H1 (cell line): ENCODE measurements around the gene KHDC1L. TPM values are rescaled to one million over a fixed set of nuclear protein-coding genes. Genes with fewer than 3 reads are reported as not detected.

Source experiments
- CTCF ChIA-PET: fragments of 300-600 bp; sonication (Branson Sonifier 250); formaldehyde crosslinking; loops from one replicate; lab custom pipeline; 2021; ENCODE audit not compliant: partially characterized antibody; lab: Charles Lee
- POLR2A ChIA-PET: fragments of 300-600 bp; sonication (Branson Sonifier 250); formaldehyde crosslinking; loops from one replicate; lab custom pipeline; 2021; ENCODE audit warnings: inconsistent platforms; ENCODE audit not compliant: partially characterized antibody; lab: Charles Lee
- DNase-seq, 2 experiments: peaks; one replicate each; pipeline versions ENCODE4 v3.0.0 to v3.0.0-alpha.2; 2010 to 2022; ENCODE audit warnings: low spot score in 2 of 2, low read depth in 1 of 2, mixed read lengths in 1 of 2
- FAIRE-seq: peaks from 2 replicates; lab custom pipeline; 2011; peaks lifted over from hg19 to GRCh38; lab: Jason Lieb, UNC
- H2AFZ ChIP-seq: 2 replicates; pipeline ENCODE4 v1.8.1; 2012; ENCODE audit warnings: low read length, inconsistent platforms
- H2AK5ac ChIP-seq: 2 replicates; pipeline ENCODE4 v1.6.1; 2013; ENCODE audit warnings: low read depth, low read length
- H2BK120ac ChIP-seq: replicated peaks from 2 replicates; pipeline ENCODE3; 2013; ENCODE audit warnings: low read depth, low read length, inconsistent platforms
- H2BK12ac ChIP-seq: 2 replicates; pipeline ENCODE4 v1.6.1; 2013; ENCODE audit warnings: low read depth, low read length
- H2BK15ac ChIP-seq: 2 replicates; pipeline ENCODE4 v1.6.1; 2013; ENCODE audit warnings: low read length
- H2BK20ac ChIP-seq: 2 replicates; pipeline ENCODE4 v1.6.1; 2013; ENCODE audit warnings: low read length
- H2BK5ac ChIP-seq: 2 replicates; pipeline ENCODE4 v1.6.1; 2013; ENCODE audit warnings: low read depth, low read length
- H3K14ac ChIP-seq: 2 replicates; pipeline ENCODE4 v1.6.1; 2013; ENCODE audit warnings: inconsistent platforms; ENCODE audit not compliant: insufficient read length
- H3K18ac ChIP-seq: 2 replicates; pipeline ENCODE4 v1.6.1; 2013; ENCODE audit warnings: low read length; ENCODE audit errors: extremely low read depth
- H3K23ac ChIP-seq: 2 replicates; pipeline ENCODE4 v1.6.1; 2013; ENCODE audit warnings: inconsistent platforms; ENCODE audit not compliant: insufficient read length
- H3K23me2 ChIP-seq: 2 replicates; pipeline ENCODE4 v1.6.1; 2013; ENCODE audit warnings: low read depth, low read length
- H3K27ac ChIP-seq: 2 replicates; pipeline ENCODE4 v1.6.1; 2011; ENCODE audit warnings: low read depth, low read length, inconsistent platforms
- H3K27me3 ChIP-seq, 4 experiments: replicated peaks in 1 of 4; 1 replicate in 1 of 4; 2 replicates in 3 of 4; pipeline versions ENCODE4 v1.6.1 to v1.8.1; 2011 to 2013; ENCODE audit warnings: low read length in 3 of 4, mild to moderate bottlenecking in 3 of 4, inconsistent platforms in 2 of 4, mixed read lengths in 2 of 4, moderate library complexity in 1 of 4; ENCODE audit not compliant: control insufficient read depth in 3 of 4, insufficient read depth in 3 of 4; ENCODE audit errors: extremely low read depth in 1 of 4
- H3K36me3 ChIP-seq, 4 experiments: 2 replicates each; pipeline versions ENCODE4 v1.6.1 to v1.8.1; 2011 to 2013; ENCODE audit warnings: mild to moderate bottlenecking in 4 of 4, low read length in 3 of 4, moderate library complexity in 2 of 4, control low read depth in 1 of 4, inconsistent platforms in 1 of 4; ENCODE audit not compliant: insufficient read depth in 4 of 4, control insufficient read depth in 2 of 4
- H3K4ac ChIP-seq: replicated peaks from 2 replicates; pipeline ENCODE3; 2013; ENCODE audit warnings: low read length, low read depth, mixed read lengths, inconsistent platforms; ENCODE audit not compliant: insufficient read length
- H3K4me1 ChIP-seq, 4 experiments: replicated peaks in 1 of 4; 1 replicate in 1 of 4; 2 replicates in 3 of 4; pipeline versions ENCODE4 v1.6.1 to v1.8.1; 2011 to 2013; ENCODE audit warnings: low read length in 3 of 4, inconsistent platforms in 2 of 4, mixed read lengths in 1 of 4; ENCODE audit not compliant: insufficient read depth in 4 of 4, control insufficient read depth in 3 of 4
- H3K4me2 ChIP-seq, 2 experiments: 2 replicates each; pipeline versions ENCODE4 v1.6.1 to v1.8.1; 2011 to 2013; ENCODE audit warnings: low read depth in 2 of 2, low read length in 2 of 2, control low read depth in 1 of 2, inconsistent platforms in 1 of 2, mild to moderate bottlenecking in 1 of 2; ENCODE audit not compliant: insufficient read depth in 1 of 2
- H3K4me3 ChIP-seq, 4 experiments: fragments of 200-600, 300-600 bp in 1 of 4; sonication (generic), shearing (Covaris generic), sonication (Bioruptor Twin) in 1 of 4; 2 replicates each; pipeline versions ENCODE4 v1.5.1 to v1.8.1; 2011 to 2016; ENCODE audit warnings: low read length in 4 of 4, low read depth in 3 of 4, control low read depth in 2 of 4, inconsistent platforms in 2 of 4, mild to moderate bottlenecking in 2 of 4, mixed read lengths in 1 of 4, moderate library complexity in 1 of 4; ENCODE audit not compliant: insufficient read depth in 2 of 4; ENCODE audit errors: extremely low read depth in 1 of 4
- H3K56ac ChIP-seq: replicated peaks from 2 replicates; pipeline ENCODE3; 2013; ENCODE audit warnings: low read depth, mild to moderate bottlenecking, mixed read lengths, low read length, inconsistent platforms; ENCODE audit not compliant: insufficient read length
- H3K79me1 ChIP-seq: 2 replicates; pipeline ENCODE4 v1.6.1; 2013; ENCODE audit warnings: low read depth, low read length, control low read depth
- H3K79me2 ChIP-seq, 2 experiments: 2 replicates each; pipeline versions ENCODE4 v1.6.1 to v1.8.1; 2012 to 2013; ENCODE audit warnings: low read length in 2 of 2, mild to moderate bottlenecking in 2 of 2, inconsistent platforms in 1 of 2; ENCODE audit not compliant: insufficient read depth in 2 of 2, control insufficient read depth in 1 of 2
- H3K9ac ChIP-seq, 4 experiments: replicated peaks in 1 of 4; 1 replicate in 1 of 4; 2 replicates in 3 of 4; pipeline versions ENCODE4 v1.6.1 to v1.8.1; 2011 to 2013; ENCODE audit warnings: low read depth in 3 of 4, low read length in 3 of 4, control low read depth in 2 of 4, mild to moderate bottlenecking in 2 of 4, moderate library complexity in 2 of 4, inconsistent platforms in 1 of 4; ENCODE audit errors: extremely low read depth in 1 of 4
- H3K9me3 ChIP-seq, 2 experiments: 2 replicates each; pipeline versions ENCODE4 v1.6.1 to v1.8.1; 2012 to 2013; ENCODE audit warnings: mild to moderate bottlenecking in 2 of 2, moderate library complexity in 2 of 2, control low read depth in 1 of 2, inconsistent platforms in 1 of 2, low read depth in 1 of 2, low read length in 1 of 2, mixed read lengths in 1 of 2; ENCODE audit not compliant: insufficient read depth in 2 of 2
- H4K20me1 ChIP-seq, 2 experiments: replicated peaks in 1 of 2; 2 replicates each; pipeline versions ENCODE3 to v1.8.1; 2011 to 2013; ENCODE audit warnings: inconsistent platforms in 2 of 2, low read length in 2 of 2, mild to moderate bottlenecking in 1 of 2; ENCODE audit not compliant: insufficient read depth in 2 of 2, control insufficient read depth in 1 of 2
- H4K5ac ChIP-seq: 2 replicates; pipeline ENCODE4 v1.6.1; 2013; ENCODE audit warnings: low read length, low read depth, mixed read lengths, inconsistent platforms; ENCODE audit not compliant: insufficient read length
- H4K8ac ChIP-seq: 2 replicates; pipeline ENCODE4 v1.8.0; 2013; ENCODE audit warnings: mild to moderate bottlenecking, moderate library complexity, low read length, inconsistent platforms; ENCODE audit not compliant: insufficient read depth; ENCODE audit errors: extremely low read depth
- H4K91ac ChIP-seq: replicated peaks from 2 replicates; pipeline ENCODE3; 2013; ENCODE audit warnings: low read length, mixed read lengths, inconsistent platforms; ENCODE audit not compliant: insufficient read length
- GABPA ChIP-seq: IDR thresholded peaks from 2 replicates; pipeline ENCODE4 v1.6.1; 2011; ENCODE audit warnings: mild to moderate bottlenecking, low read length, moderate library complexity, borderline replicate concordance; ENCODE audit not compliant: insufficient read depth
- WGBS, 2 experiments: shearing (Covaris generic) in 1 of 2; methylation state at CpG; one replicate each; pipeline versions ENCODE4 v1.1.6 to v1.1.7; 2013 to 2015; ENCODE audit warnings: low lambda C conversion rate in 2 of 2, mixed read lengths in 2 of 2, inconsistent platforms in 1 of 2, low coverage in 1 of 2, missing lambda C conversion rate in 1 of 2; ENCODE audit not compliant: insufficient replicate concordance in 2 of 2, insufficient coverage in 1 of 2, insufficient read length in 1 of 2; ENCODE audit errors: extremely low coverage in 1 of 2, missing lambda C conversion rate in 1 of 2; 5-methylcytosine and 5-hydroxymethylcytosine counted together
- polyA plus RNA-seq, 7 experiments: library from polyadenylated mRNA; depleted of rRNA in 3 of 7; stranded (reverse) in 5 of 7; unstranded in 2 of 7; fragments of >200 nt in 5 of 7; fragments of 200-250 nt in 2 of 7; gene quantifications; 1 replicate in 5 of 7; 2 replicates in 1 of 7; 4 replicates in 1 of 7; pipeline versions ENCODE4 v1.2.1 to v1.2.3, GENCODE V29; 2011 to 2013; ENCODE audit warnings: missing spikeins in 2 of 7, mixed read lengths in 2 of 7
- total RNA-seq: library from RNA; stranded (reverse); fragmentation: NEBNext Ultra II Directional; extraction: Animal tissue kit (Norgen Biotek cat#: 25700); gene quantifications from 2 replicates; pipeline ENCODE4 v1.2.1, GENCODE V29; 2021
- TF ChIP-seq, protein P1 (sequence below), 3 experiments: IDR thresholded peaks; 1 replicate in 2 of 3; 2 replicates in 1 of 3; pipeline versions ENCODE4 v1.5.1 to v1.6.1; 2011; ENCODE audit warnings: low read length in 3 of 3, mild to moderate bottlenecking in 3 of 3, inconsistent platforms in 2 of 3, low read depth in 1 of 3, moderate library complexity in 1 of 3; ENCODE audit not compliant: insufficient read depth in 1 of 3; ENCODE audit errors: control extremely low read depth in 1 of 3

KHDC1L gene
- total and polyA plus RNA-seq, 2 of the 8 experiments (the other 6 are each of a cell fraction or from before 2014, with no cell fraction given): 0.14 TPM; not detected in 1

DNA sequence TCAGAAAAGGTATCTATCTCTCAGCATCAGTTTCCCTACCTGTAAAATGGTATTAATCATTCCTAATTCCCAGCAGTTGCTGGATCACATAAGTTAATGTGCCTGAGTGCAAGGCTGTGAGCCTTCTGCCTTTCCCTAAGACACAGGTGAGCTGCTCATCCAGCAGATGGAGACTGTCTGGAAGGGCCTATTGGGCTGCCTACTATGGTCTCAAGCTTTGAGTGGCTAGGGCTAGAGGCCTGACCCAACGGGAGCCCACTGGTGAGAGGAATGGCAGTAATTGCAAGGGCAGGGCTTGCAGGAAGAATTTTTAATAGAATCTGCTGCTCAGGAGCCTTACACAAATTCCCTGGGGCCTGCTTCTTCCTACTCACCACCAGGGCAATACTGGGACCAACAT is 33.4 kb upstream of the KHDC1L start:
- H3K4me1 ChIP-seq: peaks cover 0 to 7% (median 3%) of the 10 kb centered on the region in 4 experiments; a peak in 4 of 7 replicates
- H3K23ac ChIP-seq: no peak overlapping the region
- no peaks in the 10 kb centered on the region for H4K20me1 ChIP-seq
- no peak overlapping the region for H2BK20ac ChIP-seq
- H2BK15ac ChIP-seq: no peak overlapping the region
- no peaks in the 10 kb centered on the region for H3K9me3 ChIP-seq
- no peaks in the 10 kb centered on the region for H3K79me2 ChIP-seq
- WGBS, 2 experiments: 80% methylated on average over 1 of the region's 1 CpG; no CpG with 5 or more reads in 1 of the 2 experiments
- H3K4me2 ChIP-seq: no peak overlapping the region
- H3K36me3 ChIP-seq: no peaks in the 10 kb centered on the region
- POLR2A ChIA-PET: no interaction called here
- no peak overlapping the region for H2BK120ac ChIP-seq
- FAIRE-seq (no peak), DNase-seq (no peak)
- no peak overlapping the region for H4K5ac ChIP-seq
- H3K18ac ChIP-seq: no peak overlapping the region
- H2AK5ac ChIP-seq: no peak overlapping the region
- H3K4me3 ChIP-seq: no peak overlapping the region
- H2BK12ac ChIP-seq: 0 out of 2 replicates have a peak overlapping the region, but pooled peaks have one; percentile 42
- no peak overlapping the region for H3K4ac ChIP-seq
- no peak overlapping the region for H4K8ac ChIP-seq
- CTCF ChIA-PET: no interaction called here
- H2BK5ac ChIP-seq: no peak overlapping the region
- no peak overlapping the region for H2AFZ ChIP-seq
- no peak overlapping the region for H3K56ac ChIP-seq
- H4K91ac ChIP-seq: no peak overlapping the region
- H3K14ac ChIP-seq: no peak overlapping the region
- H3K23me2 ChIP-seq: peaks cover 6% of the 10 kb centered on the region; the same call in 1 of the 2 replicates
- no peak overlapping the region for H3K27ac ChIP-seq
- H3K79me1 ChIP-seq: no peaks in the 10 kb centered on the region
- H3K9ac ChIP-seq: no peak overlapping the region
- no peaks in the 10 kb centered on the region for H3K27me3 ChIP-seq
- TF ChIP-seq, protein P1, sequence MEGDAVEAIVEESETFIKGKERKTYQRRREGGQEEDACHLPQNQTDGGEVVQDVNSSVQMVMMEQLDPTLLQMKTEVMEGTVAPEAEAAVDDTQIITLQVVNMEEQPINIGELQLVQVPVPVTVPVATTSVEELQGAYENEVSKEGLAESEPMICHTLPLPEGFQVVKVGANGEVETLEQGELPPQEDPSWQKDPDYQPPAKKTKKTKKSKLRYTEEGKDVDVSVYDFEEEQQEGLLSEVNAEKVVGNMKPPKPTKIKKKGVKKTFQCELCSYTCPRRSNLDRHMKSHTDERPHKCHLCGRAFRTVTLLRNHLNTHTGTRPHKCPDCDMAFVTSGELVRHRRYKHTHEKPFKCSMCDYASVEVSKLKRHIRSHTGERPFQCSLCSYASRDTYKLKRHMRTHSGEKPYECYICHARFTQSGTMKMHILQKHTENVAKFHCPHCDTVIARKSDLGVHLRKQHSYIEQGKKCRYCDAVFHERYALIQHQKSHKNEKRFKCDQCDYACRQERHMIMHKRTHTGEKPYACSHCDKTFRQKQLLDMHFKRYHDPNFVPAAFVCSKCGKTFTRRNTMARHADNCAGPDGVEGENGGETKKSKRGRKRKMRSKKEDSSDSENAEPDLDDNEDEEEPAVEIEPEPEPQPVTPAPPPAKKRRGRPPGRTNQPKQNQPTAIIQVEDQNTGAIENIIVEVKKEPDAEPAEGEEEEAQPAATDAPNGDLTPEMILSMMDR (IDR thresholded peaks at IDR 0.05; ENCODE audit: control extremely low read depth in 1 of 3, insufficient read depth in 1 of 3, low read depth in 1 of 3, low read length in 3 of 3): peak in 2 of 3 experiments; percentile 4 to 24; a peak in 1 of 4 replicates
- no peak for TF ChIP-seq GABPA
- TF ChIP-seq, all 59 proteins: peak for 1
